ENCODE data around the gene HECTD3. TPM values are rescaled to one million over a fixed set of nuclear protein-coding genes. Genes with fewer than 3 reads are reported as not detected.

Gene HECTD3
- total and polyA plus RNA-seq, 2 of the 4 experiments (the other 2 are of a cell fraction): 12.2 to 39.5 TPM

- no peak overlapping the region for H4K5ac ChIP-seq (ENCODE audit: low read depth, low read length)
- no peak for ATAC-seq (ENCODE audit: low read depth)
- H4K91ac ChIP-seq (ENCODE audit: insufficient read depth, low read depth, low read length): no peak overlapping the region
- H3K4me2 ChIP-seq (ENCODE audit: low read depth, low read length): no peak overlapping the region
- no peak overlapping the region for H2AK9ac ChIP-seq (replicated peaks; ENCODE audit: low read depth, low read length, poor library complexity)
- ChIA-PET CTCF (no interaction called here), POLR2A (ENCODE audit: unreplicated experiment) (no interaction called here)
- no peaks in the 10 kb centered on the region for H3K4me1 ChIP-seq (ENCODE audit: control insufficient read depth, insufficient read depth, low read length)
- dilution Hi-C loops (cut with HindIII; ENCODE audit: low sequenced_read_pairs, unreplicated experiment) (no loop called here), in situ Hi-C loops (cut with MboI; ENCODE audit: low sequenced_read_pairs) (no loop called here), intact Hi-C loops (cut with micrococcal nuclease) (no loop called here)
- H4K20me1 ChIP-seq (ENCODE audit: insufficient read depth, low read length): no peaks in the 10 kb centered on the region
- H2AK5ac ChIP-seq (ENCODE audit: low read depth, low read length): no peak overlapping the region
- H4K8ac ChIP-seq (ENCODE audit: low read depth in 2 of 2, low read length in 2 of 2): no peak overlapping the region
- no peak overlapping the region for H3K56ac ChIP-seq (ENCODE audit: extremely low read depth, insufficient read depth, low read length)
- H3K9me3 ChIP-seq (ENCODE audit: control insufficient read depth, insufficient read depth, low read length): no peaks in the 10 kb centered on the region
- H2BK15ac ChIP-seq (ENCODE audit: low read depth, low read length): no peak overlapping the region
- no peak overlapping the region for H3K14ac ChIP-seq (replicated peaks; ENCODE audit: low read depth, low read length)
- peaks cover 0 to 6% of the 10 kb centered on the region in 2 experiments; a peak in 1 of 4 replicates for H3K79me1 ChIP-seq (ENCODE audit: low read depth in 1 of 2, low read length in 2 of 2)
- H3K23ac ChIP-seq (ENCODE audit: low read depth, low read length): no peak overlapping the region
- H3K9ac ChIP-seq (ENCODE audit: low read depth, low read length): no peak overlapping the region
- H2BK120ac ChIP-seq (ENCODE audit: low read depth, low read length): no peak overlapping the region
- H3K4me3 ChIP-seq (ENCODE audit: insufficient read depth, low read depth, low read length): no peak overlapping the region
- H3K27me3 ChIP-seq (ENCODE audit: control insufficient read depth, insufficient read depth, low read length): no peaks in the 10 kb centered on the region
- H3K27ac ChIP-seq (ENCODE audit: insufficient read depth, low read length): no peak overlapping the region
- 0 out of 2 replicates have a peak, but pooled peaks cover 3% of the 10 kb centered on the region for H3K9me1 ChIP-seq (ENCODE audit: insufficient read depth, low read length)
- H2BK5ac ChIP-seq (ENCODE audit: low read depth, low read length, poor library complexity, severe bottlenecking): no peak overlapping the region
- peaks cover 62% of the 10 kb centered on the region for H3K36me3 ChIP-seq (ENCODE audit: control insufficient read depth, insufficient read depth, low read length)
- no peak for DNase-seq
- TF ChIP-seq RCOR1 (IDR thresholded peaks at IDR 0.05; ENCODE audit: insufficient replicate concordance, low read length) (no peak), BHLHE40 (IDR thresholded peaks at IDR 0.05; ENCODE audit: low read depth, low read length) (no peak), NFE2L2 (IDR thresholded peaks at IDR 0.05; ENCODE audit: low read depth, low read length) (no peak), RAD21 (IDR thresholded peaks at IDR 0.05; ENCODE audit: low read length) (no peak), CTCF (conservative IDR thresholded peaks at IDR 0.05; ENCODE audit: low read depth, low read length) (no peak), FOS (IDR thresholded peaks at IDR 0.05; ENCODE audit: low read depth, low read length) (no peak), MAZ (IDR thresholded peaks at IDR 0.05; ENCODE audit: borderline replicate concordance, low read depth, low read length) (no peak), MXI1 (IDR thresholded peaks at IDR 0.05; ENCODE audit: borderline replicate concordance, low read depth, low read length) (no peak), RFX5 (IDR thresholded peaks at IDR 0.05; ENCODE audit: low read depth, low read length) (no peak), POLR2A (IDR thresholded peaks at IDR 0.05; ENCODE audit: low read depth, low read length) (no peak), CEBPB (IDR thresholded peaks at IDR 0.05; ENCODE audit: low read depth, low read length) (no peak), SMC3 (IDR thresholded peaks at IDR 0.05; ENCODE audit: low read depth, low read length) (no peak), ELK1 (IDR thresholded peaks at IDR 0.05; ENCODE audit: borderline replicate concordance, low read depth, low read length) (no peak), USF2 (IDR thresholded peaks at IDR 0.05; ENCODE audit: low read depth, low read length) (no peak), CHD1 (IDR thresholded peaks at IDR 0.05; ENCODE audit: low read depth, low read length) (no peak), MAFK (IDR thresholded peaks at IDR 0.05; ENCODE audit: low read depth, low read length) (no peak)
- H3K18ac ChIP-seq (ENCODE audit: low read depth, low read length): no peak overlapping the region
- WGBS, 2 experiments (ENCODE audit: extremely low coverage in 2 of 2, insufficient read length in 1 of 2): 100% methylated on average over 4 of the region's 14 CpGs; no CpG with 5 or more reads in 1 of the 2 experiments
- no peak overlapping the region for H2BK20ac ChIP-seq (ENCODE audit: low read depth, low read length)
- no peak overlapping the region for H3K4ac ChIP-seq (ENCODE audit: low read depth, low read length)
- H2AFZ ChIP-seq (replicated peaks; ENCODE audit: low read length, poor library complexity): no peak overlapping the region
- no TSS peak for BruUV-seq (replicated peaks)
Measured at GRCh38 chr1:45003741-45004140, 7.4 kb downstream of the HECTD3 start.

Measured in IMR-90 (cell line).